GM21786 (cell line): Measurements from ENCODE around the gene ANTKMT.

Experiments used
- ATAC-seq: cut with Tn5 transposase; IDR thresholded peaks from one replicate; pipeline ENCODE4 v1.9.1; 2021; ENCODE audit not compliant: unreplicated experiment

The ANTKMT gene

GRCh38 chr16:720990-721764 is at the start of gene ANTKMT:
TSS of gene ANTKMT (plus strand) at chr16:721146. CDS start at chr16:721275, 129 bp downstream.
- peak; percentile 66 for ATAC-seq

GRCh38 chr16:671353-672131 is 49.4 kb upstream of the ANTKMT start:
- no peak for ATAC-seq

GRCh38 chr16:672371-672770 is 48.6 kb upstream of the ANTKMT start:
- ATAC-seq = no peak

GRCh38 chr16:672851-673250 is 48.1 kb upstream of the ANTKMT start:
- no peak for ATAC-seq

GRCh38 chr16:673399-673991 is 47.5 kb upstream of the ANTKMT start:
- no peak for ATAC-seq

GRCh38 chr16:674214-674881 is 46.6 kb upstream of the ANTKMT start:
- no peak for ATAC-seq

- no peak for ATAC-seq
Measured at GRCh38 chr16:674968-675883, 45.7 kb upstream of the ANTKMT start, which contains the start of gene RHBDL1. TSS of gene RHBDL1 (plus strand) at chr16:675671. CDS start at chr16:675791, 120 bp downstream.

GRCh38 chr16:675884-676564 is 44.9 kb upstream of the ANTKMT start:
- no peak for ATAC-seq

- no peak for ATAC-seq
Measured at GRCh38 chr16:676565-676902, 44.4 kb upstream of the ANTKMT start.

- ATAC-seq = no peak
Measured at GRCh38 chr16:676913-677312, 44.0 kb upstream of the ANTKMT start.

- ATAC-seq = no peak
Measured at GRCh38 chr16:677316-678190, 43.4 kb upstream of the ANTKMT start.

- no peak for ATAC-seq
Measured at GRCh38 chr16:678209-678857, 42.6 kb upstream of the ANTKMT start.

- ATAC-seq = no peak
Measured at GRCh38 chr16:678858-679813, 41.8 kb upstream of the ANTKMT start.

GRCh38 chr16:679814-680624 is 40.9 kb upstream of the ANTKMT start, which contains the start of gene STUB1:
TSS of gene STUB1 (plus strand) at chr16:680410. CDS start at chr16:680526, 116 bp downstream.
- peak; percentile 37 for ATAC-seq

GRCh38 chr16:680625-680945 is 40.4 kb upstream of the ANTKMT start:
- peak; percentile 4 for ATAC-seq
